Stimulated activated CD8-positive, alpha-beta memory T cell treated with anti-CD3 and anti-CD28 coated beads, Interleukin-12 subunit alpha, Interleukin-12 subunit beta, amount 100 ng/mL, for 24 hours (primary cell): Measurements from ENCODE around the gene TSPAN32.
"Not testable (repeated sequence)": the region's sequence is repeated elsewhere in the genome, so short reads cannot be mapped to it uniquely, and the experiment has no call there.

Source experiments
- DNase-seq: peaks from one replicate; pipeline ENCODE4 v3.0.0-alpha.2; 2020; ENCODE audit errors: extremely low read depth

Gene TSPAN32

DNA sequence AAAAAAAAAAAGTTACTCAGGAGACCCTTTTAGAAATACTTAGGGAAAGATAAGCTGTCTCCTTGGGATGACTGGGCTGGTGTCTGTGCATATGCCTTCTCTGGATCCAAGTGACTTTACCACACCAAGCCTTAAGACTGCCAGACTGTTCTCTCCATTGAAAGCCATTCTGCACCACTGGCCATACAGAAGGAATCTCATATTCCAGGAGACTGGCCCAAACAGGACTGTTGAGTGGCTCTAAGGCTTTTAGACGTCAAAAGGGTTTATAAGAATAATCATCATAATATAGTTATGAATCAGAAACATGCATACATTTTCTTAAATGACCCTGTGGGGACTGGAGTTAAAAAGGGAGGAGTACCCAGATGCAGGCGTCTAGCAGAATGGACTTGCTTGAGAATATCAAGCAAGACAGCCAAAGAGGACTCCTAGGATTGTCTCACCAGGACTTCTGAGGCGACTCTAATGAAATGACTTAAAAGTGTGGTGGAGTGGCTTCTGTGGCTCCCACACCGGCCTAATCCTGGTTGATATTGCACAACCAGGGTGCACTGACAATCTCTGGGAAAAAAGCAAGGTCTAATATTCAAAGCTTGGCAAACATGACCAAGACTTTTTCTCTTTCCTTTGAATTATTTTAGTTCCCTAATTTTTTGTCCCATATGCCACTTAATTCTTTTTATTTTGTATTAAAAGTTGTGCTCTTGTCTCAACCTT is 31.8 kb downstream of the TSPAN32 start:
- DNase-seq: not testable (repeated sequence)

DNA sequence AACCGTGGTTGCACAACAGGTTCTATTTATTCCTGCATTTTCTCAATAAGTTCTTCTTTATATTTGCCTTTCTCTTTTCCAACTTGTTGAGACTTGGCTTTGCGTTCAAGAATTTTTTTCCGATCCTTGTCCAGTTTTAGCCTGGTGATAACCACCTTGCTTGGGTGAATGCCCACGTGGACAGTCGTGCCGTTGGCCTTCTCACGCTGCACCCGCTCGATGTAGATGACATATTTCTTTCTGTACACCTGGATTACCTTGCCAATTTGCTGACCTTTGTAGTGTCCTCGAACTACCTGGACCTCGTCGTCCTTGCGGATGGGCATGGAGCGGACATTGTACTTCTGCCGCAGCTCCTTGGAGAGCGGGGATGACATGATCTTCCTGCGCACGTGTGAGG is 33.5 kb downstream of the TSPAN32 start:
- not testable (repeated sequence) for DNase-seq

DNA sequence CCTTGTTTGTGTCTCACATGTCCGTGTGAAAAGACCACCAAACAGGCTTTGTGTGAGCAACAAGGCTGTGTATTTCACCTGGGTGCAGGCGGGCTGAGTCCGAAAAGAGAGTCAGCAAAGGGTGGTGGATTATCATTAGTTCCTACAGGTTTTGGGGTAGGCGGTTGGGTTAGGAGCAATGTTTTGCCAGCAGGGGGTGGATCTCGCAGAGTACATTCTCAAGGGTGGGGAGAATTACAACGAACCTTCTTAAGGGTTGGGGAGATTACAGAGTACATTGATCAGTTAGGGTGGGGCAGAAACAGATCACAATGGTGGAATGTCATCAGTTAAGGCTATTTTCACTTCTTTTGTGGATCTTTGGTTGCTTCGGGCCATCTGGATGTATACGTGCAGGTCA is 36.9 kb downstream of the TSPAN32 start:
- DNase-seq: not testable (repeated sequence)

DNA sequence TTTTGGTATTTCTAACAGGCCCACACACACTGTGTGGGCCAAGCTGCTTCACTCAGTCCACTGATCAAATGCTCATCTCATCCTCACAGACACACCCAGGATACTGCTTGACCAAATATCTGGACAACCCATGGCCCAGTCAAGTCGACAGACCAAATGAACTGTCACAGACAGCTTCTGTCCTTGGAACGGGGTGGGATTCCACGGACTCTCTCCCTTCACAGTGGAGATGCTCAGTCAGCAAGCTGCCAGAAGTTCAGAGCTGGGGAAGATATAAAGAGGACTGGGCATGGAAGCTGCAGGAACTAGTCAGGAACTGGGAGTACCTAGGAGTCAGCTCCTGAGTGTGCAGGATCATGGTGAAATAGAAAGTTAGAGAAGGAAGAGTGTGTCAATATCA is 40.7 kb downstream of the TSPAN32 start:
- no peak for DNase-seq

DNA sequence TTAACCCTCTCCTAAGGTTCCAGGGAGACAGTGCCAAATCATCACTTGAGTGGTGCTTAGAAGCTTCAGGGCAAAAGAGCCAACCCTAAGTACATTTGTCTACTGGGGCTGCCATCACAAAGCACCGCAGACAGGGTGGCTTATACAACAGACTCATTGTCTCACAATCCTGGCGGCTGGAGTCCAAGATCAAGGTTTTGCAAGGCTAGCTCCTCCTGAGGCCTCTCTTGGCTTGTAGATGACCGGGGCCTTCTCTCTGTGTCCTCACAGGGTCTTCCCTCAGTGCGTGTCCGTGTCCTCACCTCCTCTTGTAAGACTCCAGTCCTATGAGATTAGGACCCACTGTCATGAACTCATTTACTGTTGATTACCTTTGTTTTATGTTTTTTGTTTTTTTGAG is 41.2 kb downstream of the TSPAN32 start:
- no peak for DNase-seq

DNA sequence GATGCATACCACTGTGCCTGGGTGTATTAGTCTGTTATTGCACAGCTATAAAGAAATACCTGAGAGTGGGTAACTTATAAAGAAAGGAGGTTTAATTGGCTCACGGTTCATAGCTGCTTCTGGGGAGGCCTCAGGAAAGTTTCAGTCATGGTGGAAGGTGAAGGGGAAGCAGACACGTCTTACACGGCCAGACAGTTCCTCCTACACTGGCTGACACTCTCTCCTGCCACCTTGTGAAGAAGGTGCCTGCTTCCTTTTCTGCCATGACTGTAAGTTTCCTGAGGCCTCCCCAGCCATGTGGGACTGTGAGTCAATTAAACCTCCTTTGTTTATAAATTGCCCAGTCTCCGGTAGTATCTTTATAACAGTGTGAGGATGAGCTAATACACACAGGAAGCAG is 41.7 kb downstream of the TSPAN32 start:
- DNase-seq: no peak

DNA sequence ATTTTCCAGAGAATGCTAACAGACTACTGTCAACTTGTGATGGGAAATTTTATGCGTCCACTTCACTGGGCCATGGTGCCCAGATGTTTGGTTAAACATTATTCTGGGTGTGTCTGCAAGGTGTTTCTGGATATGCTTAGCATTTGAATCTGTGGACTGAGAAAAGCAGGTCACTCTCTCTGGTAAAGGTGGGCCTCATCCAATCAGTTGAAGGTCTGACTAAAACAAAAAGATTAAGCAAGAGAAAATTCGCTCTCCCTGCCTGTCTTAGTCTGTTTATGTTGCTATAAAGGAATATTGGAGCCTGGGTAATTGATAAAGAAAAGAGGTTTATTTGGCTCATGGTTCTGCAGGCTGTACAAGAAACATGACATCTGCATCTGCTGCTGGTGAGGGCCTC is 43.2 kb downstream of the TSPAN32 start:
- DNase-seq: no peak

DNA sequence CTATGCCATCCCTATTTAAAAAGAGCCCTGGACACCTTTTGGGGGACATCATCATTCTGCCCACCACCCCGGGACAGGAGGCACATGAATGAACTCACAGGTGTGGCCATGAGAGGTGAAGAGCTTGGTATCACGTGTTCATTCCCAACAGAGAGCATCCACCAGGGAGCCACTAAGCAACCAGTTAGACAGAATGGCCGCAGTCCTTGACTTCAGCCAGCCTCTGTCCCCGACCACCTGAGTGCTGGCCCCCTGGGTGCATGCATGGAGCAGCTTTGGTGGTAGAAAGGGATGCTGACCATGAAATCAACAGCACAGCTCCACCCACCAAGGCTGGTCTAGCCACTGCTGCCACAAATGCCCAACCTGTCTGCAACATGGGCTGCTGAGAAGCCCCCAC is 44.2 kb downstream of the TSPAN32 start:
- DNase-seq: no peak

DNA sequence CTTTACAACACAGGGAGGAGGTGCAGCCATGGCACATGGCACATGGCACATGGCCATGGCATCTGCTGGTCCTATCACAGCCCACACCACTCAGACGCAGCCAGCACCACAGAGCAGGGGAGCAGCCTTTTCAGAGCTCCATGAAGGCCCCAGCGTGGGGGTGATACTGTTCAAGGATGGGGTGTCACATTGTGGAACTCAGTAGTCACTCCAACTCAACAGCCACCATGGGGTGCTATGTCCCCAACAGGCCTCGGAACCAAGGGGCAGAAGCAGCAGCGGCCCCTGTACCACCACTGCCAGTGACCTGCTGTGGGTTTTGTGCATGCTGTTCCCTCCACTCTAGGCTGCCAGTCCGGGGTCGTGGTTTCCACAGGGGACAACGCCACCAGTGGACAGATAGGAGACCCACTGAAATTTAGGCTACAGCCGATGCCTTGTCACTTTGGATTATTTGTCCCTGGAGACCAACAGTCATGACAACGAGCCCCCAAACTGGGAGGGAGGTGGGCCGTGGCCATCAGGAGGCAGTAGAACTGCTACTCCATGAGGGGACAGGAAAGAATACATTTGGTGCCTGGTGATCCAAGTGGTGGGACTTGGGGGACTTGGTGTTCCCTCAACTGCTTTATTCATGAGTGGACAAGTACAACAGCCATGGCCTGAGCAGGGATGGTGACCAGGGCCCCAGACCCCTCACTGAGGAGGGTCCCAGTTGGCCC is 44.9 kb downstream of the TSPAN32 start:
- no peak for DNase-seq

DNA sequence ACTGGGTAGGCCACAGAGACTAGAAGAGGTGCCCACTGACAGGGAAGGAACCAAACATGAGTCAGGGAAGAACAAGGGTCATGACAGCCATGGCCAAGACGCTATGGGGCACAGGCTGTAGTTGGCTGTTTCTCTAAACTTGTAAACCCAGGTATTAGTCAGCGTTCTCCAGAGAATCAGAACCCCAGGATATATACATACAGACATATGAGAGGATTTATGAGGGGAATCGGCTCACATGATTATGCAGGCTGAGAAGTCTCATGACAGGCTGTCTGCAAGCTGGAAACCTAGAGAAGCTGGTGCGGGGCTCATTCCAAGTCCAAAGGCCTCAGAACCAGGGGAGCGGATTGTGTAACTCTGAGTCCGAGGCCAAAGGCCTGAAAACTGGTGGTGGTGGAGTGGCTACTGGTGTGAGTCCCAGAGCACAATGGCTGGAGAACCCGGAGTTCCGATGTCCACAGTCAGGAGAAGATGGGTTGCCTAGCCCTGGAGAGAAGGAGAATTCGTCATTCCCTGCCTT is 45.6 kb downstream of the TSPAN32 start:
- no peak for DNase-seq

DNA sequence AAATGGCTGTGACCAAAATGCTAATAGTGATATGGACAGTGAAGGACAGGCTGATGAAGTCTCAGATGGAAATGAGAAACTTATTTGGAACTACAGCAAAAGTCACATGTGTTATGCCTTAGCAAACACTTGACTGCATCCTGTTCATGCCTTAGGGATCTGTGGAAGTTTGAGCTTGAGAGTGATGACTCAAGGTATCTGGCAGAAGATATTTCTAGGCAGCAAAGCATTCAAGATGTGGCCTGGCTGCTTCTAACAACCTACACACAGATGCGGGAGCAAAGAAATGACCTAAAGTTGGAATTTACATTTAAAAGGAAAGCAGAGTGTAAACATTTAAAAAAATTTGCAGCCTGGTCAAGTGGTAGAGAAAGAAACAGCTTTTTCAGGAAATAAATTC is 47.2 kb downstream of the TSPAN32 start:
- DNase-seq: no peak

DNA sequence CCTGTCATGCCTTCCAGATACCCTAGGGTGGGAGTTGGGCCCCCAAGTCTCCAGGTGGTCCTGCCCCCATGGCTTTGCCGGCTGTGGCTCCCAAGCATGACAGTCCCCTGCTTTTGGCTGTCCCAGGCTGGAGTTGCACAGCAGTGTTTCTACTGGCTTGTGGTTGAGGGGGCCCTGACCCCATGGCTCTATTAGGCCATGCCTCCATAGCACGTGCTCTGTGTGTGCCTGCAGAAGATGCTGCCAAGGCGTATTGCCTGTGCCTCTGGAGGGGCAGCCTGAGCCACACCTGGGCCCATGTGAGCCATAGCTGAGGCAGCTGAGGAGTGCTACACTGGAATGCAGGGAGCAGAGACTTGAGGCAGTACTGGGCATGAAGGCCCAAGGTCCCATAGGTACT is 49.9 kb downstream of the TSPAN32 start:
- no peak for DNase-seq

DNA sequence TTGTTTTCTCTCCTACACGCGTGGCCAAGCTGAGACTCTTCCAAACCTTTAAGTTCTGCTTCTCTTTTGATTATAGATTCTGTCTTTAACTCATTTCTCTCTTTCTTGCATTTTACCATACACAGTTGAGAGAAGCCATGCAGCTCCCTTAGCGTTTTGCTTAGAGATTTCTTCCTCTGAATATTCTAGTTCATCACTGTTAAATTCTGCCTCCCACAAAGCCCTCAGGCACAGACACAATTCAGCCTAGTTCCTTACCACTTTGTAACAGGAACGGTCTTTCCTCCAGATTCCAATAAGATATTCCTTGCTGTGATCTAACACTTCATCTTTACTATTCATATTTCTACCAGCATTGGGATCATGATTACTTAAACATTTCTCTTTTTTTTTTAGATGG is 50.6 kb downstream of the TSPAN32 start:
- no peak for DNase-seq

DNA sequence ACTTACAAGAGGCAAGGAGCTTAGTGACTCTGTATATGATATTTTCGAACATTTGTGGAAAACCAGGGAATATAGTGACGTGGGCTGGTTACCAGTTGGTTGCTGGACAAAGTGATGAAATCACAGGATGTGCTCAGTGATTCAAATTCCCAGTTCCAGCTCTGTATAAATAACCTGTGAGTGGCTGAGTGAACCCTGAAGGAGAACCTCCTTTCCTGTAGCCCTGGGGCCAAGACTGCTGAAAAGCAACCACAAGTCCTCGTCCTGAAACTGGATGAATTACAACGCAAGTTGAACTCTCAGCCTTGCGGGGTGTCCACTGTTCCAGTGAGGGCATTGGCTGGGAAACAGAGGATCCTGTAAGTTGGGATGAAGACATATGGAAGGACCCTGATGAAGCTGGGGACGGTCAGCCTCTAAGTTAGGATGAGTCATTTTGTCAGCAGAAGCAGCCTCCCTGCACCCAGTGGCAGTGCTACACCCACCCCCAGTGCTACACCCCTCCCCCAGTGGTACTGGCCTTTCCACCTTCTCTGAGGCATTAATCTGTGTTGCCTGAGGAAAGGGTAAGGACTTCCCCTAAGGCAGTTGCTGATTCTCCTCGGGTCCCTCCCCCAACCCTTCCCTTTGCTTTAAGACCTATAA is 53.3 kb downstream of the TSPAN32 start:
- no peak for DNase-seq

DNA sequence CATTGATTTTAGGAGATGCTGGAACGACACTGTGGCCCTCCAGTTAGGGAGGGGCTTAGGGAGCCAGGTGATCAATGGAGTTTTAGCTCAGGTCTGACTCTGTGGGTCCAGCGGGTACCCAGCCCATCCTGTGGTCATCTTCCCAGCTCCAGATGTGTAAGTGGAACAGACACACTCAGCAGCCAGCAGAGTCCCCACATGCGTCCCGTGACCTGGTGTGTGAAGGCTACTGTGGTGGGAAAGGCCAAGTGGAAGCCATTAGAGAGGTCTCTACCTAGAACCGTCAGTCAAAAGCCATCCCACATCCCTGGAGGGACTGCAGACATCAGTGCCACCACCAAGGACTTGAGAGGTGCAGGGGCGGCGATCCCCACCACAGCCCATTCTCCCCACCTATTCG is 55.4 kb downstream of the TSPAN32 start:
- DNase-seq: no peak

DNA sequence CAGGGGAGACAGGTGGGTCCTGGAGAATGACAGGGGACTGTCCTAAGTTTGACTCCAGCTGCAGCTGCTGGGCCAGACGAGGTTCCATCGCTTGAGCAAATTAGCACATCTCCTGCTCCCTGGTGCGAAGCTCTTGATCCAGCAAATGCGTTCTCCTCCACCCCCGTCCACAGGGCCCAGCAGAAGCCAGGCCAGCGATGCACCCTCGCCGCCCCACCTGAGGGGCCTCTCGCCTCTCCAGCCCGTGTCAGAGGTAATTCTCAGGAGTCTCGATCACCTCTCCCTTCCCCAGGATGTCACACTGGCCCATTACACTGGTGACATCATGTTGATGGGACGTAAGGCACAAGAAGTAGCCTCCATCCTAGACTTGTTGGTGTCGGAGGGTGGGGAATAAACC is 55.8 kb downstream of the TSPAN32 start:
- not testable (repeated sequence) for DNase-seq

DNA sequence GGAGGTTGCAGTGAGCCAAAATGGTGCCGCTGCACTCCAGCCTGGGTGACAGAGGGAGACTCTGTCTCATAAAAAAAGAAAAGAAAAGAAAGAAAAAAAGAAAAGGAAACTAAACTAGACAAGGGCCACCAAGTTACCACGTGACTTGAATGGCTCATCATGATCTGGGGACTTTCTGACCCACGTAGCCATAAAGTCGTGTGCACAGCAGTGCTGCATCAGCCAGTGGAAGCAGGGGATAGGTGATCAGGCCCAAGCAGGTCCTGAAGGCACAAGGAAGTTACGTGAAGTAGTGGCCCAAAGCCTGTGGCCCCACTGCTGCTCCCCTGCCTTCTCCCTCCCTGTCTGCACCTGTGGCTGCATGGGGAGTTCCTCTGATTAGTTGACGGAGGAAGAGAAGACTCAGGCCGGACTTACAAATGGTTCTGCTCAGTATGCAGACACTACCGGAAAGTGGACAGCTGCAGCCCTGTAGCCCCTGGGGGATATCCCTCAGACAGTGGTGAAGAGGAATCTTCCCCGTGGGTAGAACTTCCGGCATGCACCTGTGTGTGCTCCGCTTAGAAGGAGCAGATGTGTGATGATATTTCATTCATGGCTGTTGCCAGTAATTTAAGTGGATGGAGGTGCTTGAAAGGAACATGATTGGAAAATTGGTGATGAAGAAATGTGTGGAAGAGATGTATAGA is 57.1 kb downstream of the TSPAN32 start:
- DNase-seq: no peak

DNA sequence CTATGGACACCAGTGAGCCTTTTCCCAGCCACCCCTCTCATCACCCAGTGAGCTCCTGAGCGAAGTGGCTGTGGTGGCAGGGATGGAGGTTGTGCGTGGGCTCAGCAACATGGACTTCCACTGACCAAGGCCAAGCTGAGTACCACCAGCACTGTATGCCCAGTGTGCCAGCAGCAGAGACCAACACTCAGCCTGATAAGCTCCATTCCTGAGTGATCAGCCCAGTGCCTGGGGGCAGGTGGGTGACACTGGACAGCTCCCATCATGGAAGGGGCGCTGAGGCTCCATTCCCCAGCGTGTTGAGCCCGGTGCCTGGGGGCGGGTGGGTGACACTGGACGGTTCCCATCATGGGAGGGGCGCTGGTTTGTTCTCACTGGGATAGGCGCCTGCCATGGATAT is 57.7 kb downstream of the TSPAN32 start:
- no peak for DNase-seq

DNA sequence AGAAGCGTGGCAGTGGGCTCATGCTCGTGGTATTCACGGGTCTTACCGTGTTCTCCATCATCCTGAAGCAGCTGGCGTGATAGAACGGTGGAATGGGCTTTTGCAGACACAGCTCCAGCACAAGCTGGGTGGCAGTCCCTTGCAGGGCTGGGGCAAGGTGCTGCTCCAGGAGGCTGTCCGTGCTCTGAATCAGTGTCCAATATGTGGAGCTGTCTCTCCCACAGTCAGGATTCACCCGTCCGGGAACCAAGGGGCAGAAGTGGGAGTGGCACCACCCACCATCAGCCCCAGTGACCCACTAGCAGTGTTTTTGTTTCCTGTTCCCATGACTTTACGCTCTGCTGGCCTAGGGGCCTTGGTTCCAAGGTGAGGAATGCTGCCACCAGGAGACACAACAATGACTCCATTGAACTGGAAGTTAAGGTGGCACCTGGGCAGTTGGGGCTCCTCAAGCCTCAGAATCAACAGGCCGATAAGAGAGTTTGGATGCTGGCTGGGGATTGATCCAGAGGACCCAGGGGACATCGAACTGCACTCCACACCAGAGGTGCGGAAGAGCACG is 58.3 kb downstream of the TSPAN32 start:
- DNase-seq: no peak

DNA sequence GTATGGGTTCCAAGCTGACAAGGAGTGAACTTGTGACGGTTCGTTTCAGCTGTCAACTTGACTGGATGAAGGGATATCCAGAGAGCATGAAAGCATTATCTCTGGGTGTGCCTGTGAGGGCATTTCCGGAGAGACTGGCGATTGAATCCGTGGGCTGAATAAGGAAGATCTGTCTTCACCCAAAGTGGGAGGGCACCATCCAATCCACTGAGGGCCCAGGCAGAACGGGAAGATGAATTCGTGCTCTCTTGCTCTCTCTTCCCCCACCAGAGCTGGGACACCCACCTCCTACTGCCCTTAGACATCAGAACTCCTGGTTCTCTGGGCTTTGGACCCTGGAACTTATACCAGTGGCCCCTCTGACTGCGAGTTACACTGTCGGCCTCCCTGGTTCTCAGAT is 59.8 kb downstream of the TSPAN32 start:
- DNase-seq: no peak

DNA sequence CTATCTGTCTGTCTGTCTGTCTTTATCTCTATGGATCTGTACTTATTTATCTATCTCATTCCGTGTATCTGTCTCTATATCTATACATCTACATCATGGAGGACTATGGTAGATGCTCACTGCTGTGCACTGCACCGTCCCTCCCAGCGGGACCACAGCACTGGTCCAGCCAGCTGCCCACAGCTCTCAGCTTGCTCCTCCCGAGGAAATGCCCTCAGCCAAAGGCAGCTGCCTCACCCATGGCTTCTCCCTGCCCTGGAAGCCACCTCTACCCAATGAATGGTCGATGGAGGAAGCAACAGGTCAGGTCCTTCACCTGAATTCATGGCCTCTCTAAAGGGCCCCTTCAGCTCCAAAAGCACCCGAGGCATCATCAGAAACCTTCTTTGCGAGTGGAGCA is 60.6 kb downstream of the TSPAN32 start:
- no peak for DNase-seq

DNA sequence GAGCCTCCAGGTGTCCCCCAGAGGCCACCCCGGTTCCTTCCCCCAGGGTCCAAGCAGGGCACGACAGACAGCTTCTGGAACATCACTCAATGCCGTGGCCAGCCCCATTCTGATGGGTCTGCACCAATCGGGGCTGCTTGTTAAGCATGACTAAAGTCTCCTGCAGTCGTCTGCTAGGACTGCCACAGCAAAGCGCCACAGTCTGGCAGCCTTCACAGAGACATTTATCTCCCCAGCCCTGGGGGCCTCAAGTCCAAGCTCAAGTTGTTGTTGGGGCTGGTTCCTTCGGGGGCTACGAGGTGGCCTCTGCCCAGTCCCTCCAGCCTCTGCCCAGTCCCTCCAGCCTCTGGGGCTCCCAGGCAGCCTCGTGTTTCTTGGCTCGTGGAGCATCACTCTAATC is 61.3 kb downstream of the TSPAN32 start:
- no peak for DNase-seq
